Fibroblast of skin of right quadriceps (primary cell): Measurements from ENCODE around the gene CTPS1.

Experiments used
- DNase-seq: peaks from one replicate; pipeline ENCODE4 v3.0.0-alpha.2; 2013

Gene CTPS1

GRCh38 chr1:41025979-41026819 is 46.7 kb downstream of the CTPS1 start:
- no peak for DNase-seq

GRCh38 chr1:41028034-41028642 is 48.6 kb downstream of the CTPS1 start:
- no peak for DNase-seq

- no peak for DNase-seq
Observed at GRCh38 chr1:41030872-41031616, 51.5 kb downstream of the CTPS1 start.

- DNase-seq: no peak
Observed at GRCh38 chr1:41032147-41032546, 52.7 kb downstream of the CTPS1 start.

- DNase-seq: no peak
Observed at GRCh38 chr1:41033272-41033671, 53.8 kb downstream of the CTPS1 start.

- DNase-seq: no peak
Observed at GRCh38 chr1:41037116-41037903, 57.8 kb downstream of the CTPS1 start.

GRCh38 chr1:41038110-41038509 is 58.6 kb downstream of the CTPS1 start:
- DNase-seq: no peak

- no peak for DNase-seq
Observed at GRCh38 chr1:41041614-41042270, 62.2 kb downstream of the CTPS1 start.

- DNase-seq: no peak
Observed at GRCh38 chr1:41044187-41044586, 64.7 kb downstream of the CTPS1 start.

- peak; percentile 35 for DNase-seq
Observed at GRCh38 chr1:41045740-41046139, 66.2 kb downstream of the CTPS1 start.

GRCh38 chr1:41046347-41046775 is 66.9 kb downstream of the CTPS1 start:
- no peak for DNase-seq

- no peak for DNase-seq
Observed at GRCh38 chr1:41048540-41048939, 69.0 kb downstream of the CTPS1 start.

GRCh38 chr1:41051022-41051421 is 71.5 kb downstream of the CTPS1 start:
- DNase-seq: peak; percentile 8

GRCh38 chr1:41053316-41053715 is 73.8 kb downstream of the CTPS1 start:
- DNase-seq: no peak

GRCh38 chr1:41056907-41057306 is 77.4 kb downstream of the CTPS1 start:
- no peak for DNase-seq
